Esophagus muscularis mucosa (tissue), 3 donors: ENCODE data around the gene OTC.

ENCODE experiments used
- EP300 ChIP-seq: sonication (generic); formaldehyde crosslinking; IDR thresholded peaks from one replicate; pipeline ENCODE4 v1.6.1; 2017; ENCODE audit warnings: antibody characterized with exemption
- TF ChIP-seq, protein P1 (sequence below), 3 experiments: fragments of 200-600 bp in 2 of 3; fragments of 450-650 bp in 1 of 3; sonication (generic) in 2 of 3; IDR thresholded peaks; one replicate each; pipeline ENCODE4 v1.5.1; 2017 to 2019; ENCODE audit warnings: antibody characterized with exemption in 3 of 3, mild to moderate bottlenecking in 2 of 3, moderate library complexity in 1 of 3

DNA sequence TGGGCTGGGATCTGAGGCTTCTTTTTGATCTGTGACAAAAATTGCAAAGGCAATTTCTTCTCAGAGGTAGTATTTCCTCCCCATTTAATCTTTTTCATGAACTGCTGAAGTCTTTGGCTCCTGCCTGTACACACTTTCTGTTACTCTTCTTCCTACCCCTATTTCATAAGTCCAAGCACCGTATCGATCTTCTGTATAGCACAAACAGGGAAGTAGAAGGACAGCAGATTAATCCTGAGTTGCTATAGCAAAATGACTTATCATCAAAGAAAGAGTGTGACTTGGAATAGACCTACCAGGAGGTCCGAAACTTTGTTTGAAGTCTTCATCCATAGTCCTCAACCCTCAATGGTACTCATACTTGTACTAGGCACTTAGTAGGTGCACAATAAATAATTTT, 22.0 kb downstream of the OTC start:
- TF ChIP-seq, protein P1, sequence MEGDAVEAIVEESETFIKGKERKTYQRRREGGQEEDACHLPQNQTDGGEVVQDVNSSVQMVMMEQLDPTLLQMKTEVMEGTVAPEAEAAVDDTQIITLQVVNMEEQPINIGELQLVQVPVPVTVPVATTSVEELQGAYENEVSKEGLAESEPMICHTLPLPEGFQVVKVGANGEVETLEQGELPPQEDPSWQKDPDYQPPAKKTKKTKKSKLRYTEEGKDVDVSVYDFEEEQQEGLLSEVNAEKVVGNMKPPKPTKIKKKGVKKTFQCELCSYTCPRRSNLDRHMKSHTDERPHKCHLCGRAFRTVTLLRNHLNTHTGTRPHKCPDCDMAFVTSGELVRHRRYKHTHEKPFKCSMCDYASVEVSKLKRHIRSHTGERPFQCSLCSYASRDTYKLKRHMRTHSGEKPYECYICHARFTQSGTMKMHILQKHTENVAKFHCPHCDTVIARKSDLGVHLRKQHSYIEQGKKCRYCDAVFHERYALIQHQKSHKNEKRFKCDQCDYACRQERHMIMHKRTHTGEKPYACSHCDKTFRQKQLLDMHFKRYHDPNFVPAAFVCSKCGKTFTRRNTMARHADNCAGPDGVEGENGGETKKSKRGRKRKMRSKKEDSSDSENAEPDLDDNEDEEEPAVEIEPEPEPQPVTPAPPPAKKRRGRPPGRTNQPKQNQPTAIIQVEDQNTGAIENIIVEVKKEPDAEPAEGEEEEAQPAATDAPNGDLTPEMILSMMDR (IDR thresholded peaks at IDR 0.05), result no peak
- TF ChIP-seq EP300, result no peak
